GM21619 (cell line): ENCODE measurements around the gene MON2.

Experiments used
- ATAC-seq: cut with Tn5 transposase; IDR thresholded peaks from one replicate; pipeline ENCODE4 v1.9.1; 2021; ENCODE audit not compliant: unreplicated experiment

The MON2 gene

GRCh38 chr12:62647586-62647985 is 181.0 kb downstream of the MON2 start:
- no peak for ATAC-seq

GRCh38 chr12:62649412-62650138 is 182.9 kb downstream of the MON2 start:
- ATAC-seq = no peak
